GM21717 (cell line): Measurements from ENCODE around the gene BANF2.
"Not testable (repeated sequence)": the region's sequence is repeated elsewhere in the genome, so short reads cannot be mapped to it uniquely, and the experiment has no call there.

Experiments
- ATAC-seq: cut with Tn5 transposase; IDR thresholded peaks from one replicate; pipeline ENCODE4 v1.9.1; 2021; ENCODE audit warnings: mild to moderate bottlenecking, moderate library complexity; ENCODE audit not compliant: unreplicated experiment

BANF2 gene

DNA sequence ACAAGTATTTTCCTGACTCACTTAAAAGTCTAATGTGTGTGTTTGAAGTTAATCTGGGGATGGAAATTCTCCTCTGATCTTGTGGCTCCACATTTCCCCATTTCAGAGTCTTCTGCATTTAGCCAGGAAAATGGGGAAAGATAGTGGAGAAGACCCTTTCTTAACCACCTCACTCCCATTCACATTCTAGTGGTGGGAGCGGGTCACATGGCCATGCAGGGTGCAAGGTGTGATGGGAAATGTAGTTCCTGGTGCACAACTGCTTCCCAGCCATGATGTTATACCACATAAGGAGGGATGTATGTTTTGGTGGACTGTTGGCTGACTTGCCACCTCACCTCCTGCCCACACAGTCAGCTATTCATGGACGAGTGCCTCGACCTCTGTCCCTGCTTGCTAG, 61.8 kb downstream of the BANF2 start:
- ATAC-seq: no peak

- ATAC-seq: no peak
Measured at GRCh38 chr20:17762243-17762872, 62.6 kb downstream of the BANF2 start.

DNA sequence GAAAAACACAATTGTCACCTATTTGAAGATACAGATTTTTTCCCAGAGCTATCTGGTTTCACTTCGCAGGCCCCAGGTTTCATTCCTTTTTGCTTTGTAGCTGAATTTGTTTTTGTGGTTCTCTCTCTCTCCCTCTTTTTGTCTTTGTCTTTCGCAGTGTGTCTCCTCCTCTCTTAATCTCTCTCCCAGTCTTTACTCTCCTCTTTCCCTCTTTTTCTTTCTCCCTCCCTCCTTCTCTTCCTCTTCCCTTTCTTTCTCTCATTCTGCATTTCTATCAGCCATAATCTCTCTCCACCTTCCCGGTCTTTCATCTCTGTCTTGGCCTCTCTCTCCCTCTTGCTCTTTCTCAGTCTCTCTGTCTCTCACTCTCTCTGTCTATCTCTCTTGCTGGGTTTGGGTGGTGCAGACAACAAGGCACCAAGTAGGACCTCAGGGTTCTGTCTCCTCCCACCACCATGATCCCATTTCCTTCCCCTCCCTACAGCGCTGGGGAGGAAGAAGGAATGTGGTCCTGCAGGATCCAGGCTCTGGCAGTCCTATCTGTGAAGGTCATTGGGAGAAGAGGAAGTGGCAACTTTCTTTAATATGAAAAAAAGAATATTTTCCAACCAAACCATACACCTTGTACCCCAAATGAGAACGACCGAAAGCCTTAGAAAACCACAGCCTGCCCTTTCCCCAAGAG, 63.2 kb downstream of the BANF2 start:
- no peak for ATAC-seq

DNA sequence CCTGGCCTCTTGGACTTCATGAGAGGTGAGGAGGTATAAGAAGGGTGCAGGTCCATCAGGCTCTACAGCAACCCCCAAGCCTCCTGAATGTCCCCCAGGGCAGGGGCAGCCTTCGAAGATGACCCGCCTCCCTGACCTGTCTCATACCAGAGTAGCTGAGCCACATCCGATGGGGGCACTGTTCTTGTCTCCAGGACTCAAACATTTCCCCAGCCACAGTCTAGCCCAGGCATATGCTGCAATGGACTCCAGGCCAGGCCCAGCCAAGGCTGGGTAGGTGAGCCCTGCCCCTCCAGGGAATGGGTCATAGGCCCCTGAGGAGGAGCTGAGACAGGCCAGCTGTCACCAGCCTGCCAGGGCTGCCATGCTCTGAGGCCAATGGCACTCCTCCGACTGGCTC, 65.3 kb downstream of the BANF2 start:
- ATAC-seq: no peak

DNA sequence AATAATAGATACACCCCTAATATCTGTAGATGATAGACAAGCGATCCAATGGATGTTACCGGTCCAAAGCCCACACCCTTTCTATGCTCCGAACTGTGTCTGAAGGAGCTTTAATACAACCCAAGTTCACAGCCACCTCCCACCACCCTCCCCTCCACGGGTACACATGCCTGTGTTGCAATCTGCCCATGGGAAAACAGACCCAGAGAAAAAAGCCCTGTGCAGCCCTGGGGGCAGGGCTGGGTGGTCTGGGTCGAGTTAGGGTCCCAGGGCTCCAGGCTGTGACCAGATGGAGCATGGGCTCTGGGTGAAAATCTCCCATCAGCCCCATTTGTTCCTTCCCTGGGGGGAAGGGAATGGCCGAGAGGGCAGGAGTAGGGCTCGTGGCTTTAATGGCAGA, 65.8 kb downstream of the BANF2 start:
- ATAC-seq: no peak

DNA sequence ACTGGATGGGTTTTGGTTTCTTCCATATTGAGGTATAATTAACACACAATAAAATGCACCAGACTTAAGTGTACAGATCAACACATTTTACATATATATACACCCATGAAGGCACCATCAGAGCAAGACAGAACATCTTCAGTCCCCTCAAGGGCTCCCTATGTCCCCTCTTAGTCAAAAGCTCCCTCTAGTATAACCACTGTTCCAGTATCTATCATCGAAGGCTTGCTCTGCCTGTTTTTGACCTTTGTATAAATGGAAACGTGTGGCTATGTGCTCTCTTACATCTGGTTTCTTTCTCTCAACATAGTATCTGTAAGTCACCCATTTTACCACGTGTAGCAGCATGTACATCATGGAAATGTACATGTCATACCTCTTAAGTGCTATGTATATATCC, 66.5 kb downstream of the BANF2 start:
- no peak for ATAC-seq

GRCh38 chr20:17767624-17768023, 67.9 kb downstream of the BANF2 start:
- no peak for ATAC-seq

- no peak for ATAC-seq
Measured at GRCh38 chr20:17768271-17768670, 68.5 kb downstream of the BANF2 start.

DNA sequence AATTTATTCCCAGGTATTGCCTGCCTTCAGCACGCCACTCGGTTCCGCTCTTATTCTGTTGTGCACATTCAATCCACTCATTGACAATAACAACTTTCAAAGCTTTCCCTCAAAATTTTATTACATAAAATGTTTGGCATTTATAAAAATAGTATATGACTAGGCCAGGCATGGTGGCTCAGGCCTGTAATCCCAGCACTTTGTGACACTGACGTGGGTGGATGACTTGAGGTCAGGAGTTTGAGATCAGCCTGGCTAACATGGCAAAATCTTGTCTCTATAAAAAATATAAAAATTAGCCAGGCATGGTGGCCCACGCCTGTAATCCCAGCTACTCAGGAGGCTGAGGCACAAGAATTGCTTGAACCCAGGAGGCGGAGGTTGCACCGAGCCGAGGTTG, 70.0 kb downstream of the BANF2 start:
- ATAC-seq: not testable (repeated sequence)

- ATAC-seq: no peak
Measured at GRCh38 chr20:17771206-17772004, 71.6 kb downstream of the BANF2 start.

GRCh38 chr20:17772005-17772343, 72.2 kb downstream of the BANF2 start:
- ATAC-seq: no peak

DNA sequence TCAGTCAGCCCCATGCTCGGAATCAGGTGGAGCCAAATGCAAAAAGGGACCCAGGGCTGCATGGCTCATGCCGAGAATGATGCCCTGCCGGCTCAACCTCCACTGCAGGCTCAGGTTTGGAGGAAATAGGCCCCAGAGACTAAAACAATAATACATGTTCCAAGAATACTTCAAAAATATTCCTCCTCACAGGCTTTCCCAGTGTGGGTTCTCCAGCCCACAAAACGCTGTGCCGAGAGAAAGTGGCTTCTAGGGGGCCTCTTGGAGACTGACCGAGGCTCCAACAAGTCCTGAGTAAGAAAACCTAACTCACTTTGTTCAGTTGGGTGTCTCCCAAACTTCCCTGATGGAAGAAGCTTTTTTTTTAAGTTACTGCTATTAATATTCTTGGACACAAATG, 73.9 kb downstream of the BANF2 start:
- ATAC-seq: no peak

- no peak for ATAC-seq
Measured at GRCh38 chr20:17775600-17775999, 75.8 kb downstream of the BANF2 start.

DNA sequence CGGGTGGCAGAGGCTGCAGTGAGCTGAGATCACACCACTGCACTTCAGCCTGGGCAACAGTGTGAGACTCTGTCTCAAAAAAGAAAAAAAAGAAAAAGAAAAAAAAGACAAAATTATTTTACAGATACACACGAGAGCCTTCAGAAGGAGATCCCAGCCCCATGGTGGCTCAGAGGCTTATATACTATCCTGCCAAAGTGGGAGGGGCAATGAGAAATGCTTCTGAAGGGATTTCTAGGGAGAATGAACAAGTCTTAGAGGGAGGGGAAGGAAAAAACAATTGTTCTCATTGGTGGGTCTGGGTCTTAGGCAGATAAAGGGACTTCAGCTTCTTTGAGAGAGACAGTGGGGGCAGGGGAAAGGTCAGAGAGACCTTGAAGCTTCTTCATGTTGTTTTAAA, 76.8 kb downstream of the BANF2 start:
- ATAC-seq: no peak

- ATAC-seq: not testable (repeated sequence)
Measured at GRCh38 chr20:17779011-17779410, 79.2 kb downstream of the BANF2 start.

DNA sequence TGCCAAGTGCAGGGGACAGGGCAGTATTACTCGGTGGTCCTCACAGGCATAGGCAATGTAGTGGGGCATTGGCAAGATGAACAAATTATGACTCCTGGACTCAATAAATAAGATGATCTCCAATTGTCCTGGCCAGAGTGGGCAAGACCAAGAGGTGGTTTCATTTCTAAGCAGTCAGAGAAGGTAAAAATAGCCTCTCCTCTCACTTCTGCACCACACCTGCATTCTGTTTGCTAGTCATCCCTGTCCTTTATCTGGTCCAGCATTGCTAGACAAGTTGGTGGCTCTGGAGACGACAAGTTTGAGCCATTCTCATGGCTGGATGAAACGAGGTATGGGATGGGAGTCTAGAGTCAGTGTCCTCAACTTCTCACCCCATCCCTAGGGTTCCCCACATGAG, 83.0 kb downstream of the BANF2 start:
- ATAC-seq: peak; percentile 84

DNA sequence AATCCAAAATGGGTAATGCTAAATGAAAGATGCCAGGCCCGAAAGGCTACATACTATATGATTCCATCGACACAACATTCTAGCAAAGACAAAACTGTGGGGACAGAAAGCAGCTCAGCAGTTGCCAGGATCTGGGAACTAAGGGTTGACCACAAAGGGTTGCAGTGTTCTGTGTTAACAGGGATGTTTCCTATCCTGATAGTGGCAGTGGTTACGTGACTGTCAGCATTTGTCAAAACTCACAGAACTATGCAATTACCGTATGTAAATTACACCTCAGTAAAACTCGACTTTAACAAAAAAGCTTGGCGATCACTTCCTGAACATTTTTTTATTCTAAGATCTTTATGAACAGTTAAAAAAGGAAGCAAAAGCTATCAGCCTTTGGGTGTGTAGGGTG, 83.9 kb downstream of the BANF2 start:
- no peak for ATAC-seq

- no peak for ATAC-seq
Measured at GRCh38 chr20:17785007-17785406, 85.2 kb downstream of the BANF2 start.
